ENCODE measurements around the gene AKAP9. TPM values are rescaled to one million over a fixed set of nuclear protein-coding genes. Genes with fewer than 3 reads are reported as not detected.
A peak's percentile ranks its signal among the peaks of the same experiment; 100 is the strongest.
"Not testable (repeated sequence)": the region's sequence is repeated elsewhere in the genome, so short reads cannot be mapped to it uniquely, and the experiment has no call there.

AKAP9 gene
- polyA plus RNA-seq, 1 donor: 79.2 TPM

DNA sequence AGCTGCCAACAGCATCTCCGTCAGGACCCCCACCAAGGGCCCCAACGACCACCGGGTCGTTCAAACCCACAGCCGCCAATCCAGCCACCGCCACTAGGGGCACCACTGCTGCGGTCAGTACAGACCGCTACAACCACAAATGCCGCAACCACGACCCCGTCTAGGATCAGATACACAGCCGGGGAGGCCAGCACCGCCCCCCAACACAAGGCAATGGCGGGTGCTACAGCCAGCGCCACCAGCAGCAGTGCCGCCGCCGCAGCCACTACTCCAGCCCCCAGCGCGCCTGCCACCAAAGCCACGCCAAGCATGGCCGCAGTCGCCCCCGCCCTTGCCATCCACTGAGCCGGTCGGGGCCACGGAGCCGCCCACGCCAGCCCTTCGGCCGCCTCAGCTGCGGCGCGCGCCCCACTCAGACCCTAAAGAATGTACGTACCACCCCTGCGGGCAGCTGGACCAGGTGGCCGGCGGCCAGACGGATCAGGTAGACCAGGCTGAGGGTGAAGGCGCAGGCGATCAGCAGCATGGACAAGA, 193.1 kb downstream of the AKAP9 start:
- peak; percentile 26 for DNase-seq (ENCODE audit: low read depth)

DNA sequence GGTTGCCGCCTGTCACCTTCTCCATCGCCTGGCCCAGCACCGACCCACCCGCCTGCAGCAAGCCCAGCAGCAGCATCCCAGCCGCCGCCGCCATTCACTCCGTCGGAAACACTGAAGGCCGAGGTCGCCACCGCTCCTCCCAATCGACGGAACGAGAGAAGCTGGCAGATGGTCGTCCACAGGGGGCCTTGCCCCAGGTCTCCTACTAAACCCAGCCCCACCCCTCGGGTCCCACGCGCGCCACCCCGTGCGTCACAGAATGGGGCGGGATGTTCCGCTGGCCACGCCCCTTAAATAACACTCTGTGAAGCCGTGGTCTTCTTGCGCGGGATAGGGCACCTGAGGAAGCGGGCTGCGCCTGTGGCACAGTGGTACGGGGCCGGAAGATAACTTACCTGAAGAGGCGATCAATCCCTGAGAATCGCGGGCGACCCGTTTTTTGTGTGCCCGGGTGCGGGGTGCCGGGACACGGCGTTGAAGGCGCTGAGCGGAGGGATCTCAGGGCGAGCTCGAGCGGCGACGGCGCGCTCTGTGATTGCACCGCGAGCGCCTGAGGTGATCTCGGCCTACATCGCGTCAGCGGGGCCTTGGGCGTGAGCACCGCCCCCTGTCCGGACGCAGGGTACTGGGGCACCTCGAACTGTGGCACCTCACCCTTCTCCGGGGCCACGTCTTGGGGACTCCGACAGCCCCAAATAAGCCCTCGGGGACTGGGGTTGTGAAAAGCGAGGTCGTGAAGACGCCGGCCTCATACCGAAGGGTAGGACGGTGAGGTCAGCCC, 193.8 kb downstream of the AKAP9 start, which contains the start of gene CYP51A1:
TSS of gene CYP51A1 (minus strand) at position 207 of the 781 bp plus-strand sequence. CDS start at position 94, 113 bp downstream.
- DNase-seq (ENCODE audit: low read depth): peak; percentile 77

GRCh38 chr7:92135052-92135889, 194.6 kb downstream of the AKAP9 start:
- peak; percentile 17 for DNase-seq (ENCODE audit: low read depth)

DNA sequence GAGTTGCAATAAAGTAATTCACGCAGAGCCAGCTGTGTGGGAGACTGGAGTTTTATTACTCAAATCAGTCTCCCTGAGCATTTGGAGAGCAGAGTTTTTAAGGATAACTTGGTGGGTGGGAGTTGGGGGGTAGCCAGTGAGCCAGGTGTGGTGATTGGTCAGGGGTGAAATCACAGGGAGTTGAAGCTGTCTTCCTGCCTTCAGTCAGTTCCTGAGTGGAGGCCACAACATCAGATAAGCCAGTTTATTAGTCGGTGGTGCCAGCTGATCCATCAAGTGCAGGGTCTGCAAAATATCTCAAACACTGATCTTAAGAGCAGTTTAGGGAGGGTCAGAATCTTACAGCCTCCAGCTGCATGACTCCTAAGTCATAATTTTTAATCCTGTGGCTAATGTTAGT, 196.9 kb downstream of the AKAP9 start:
- no peak for DNase-seq (ENCODE audit: low read depth)

DNA sequence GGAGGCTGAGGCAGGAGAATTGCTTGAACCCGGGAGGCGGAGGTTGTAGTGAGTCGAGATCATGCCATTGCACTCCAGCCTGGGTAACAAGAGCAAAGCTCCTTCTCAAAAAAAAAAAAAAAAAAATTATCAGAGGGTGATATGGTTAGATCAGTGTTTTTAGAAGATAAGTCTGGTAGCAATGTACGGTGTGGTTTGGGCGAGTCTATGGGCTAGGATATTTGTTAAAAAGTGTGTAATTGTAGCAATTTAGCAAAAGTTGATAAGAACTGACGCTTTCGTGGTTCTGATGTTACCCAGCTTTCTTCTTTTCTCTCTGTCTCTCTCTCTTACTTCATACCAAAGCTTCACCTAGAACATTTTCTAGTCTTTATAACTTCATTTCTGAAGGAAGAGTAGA, 200.5 kb downstream of the AKAP9 start:
- no peak for DNase-seq (ENCODE audit: low read depth)

DNA sequence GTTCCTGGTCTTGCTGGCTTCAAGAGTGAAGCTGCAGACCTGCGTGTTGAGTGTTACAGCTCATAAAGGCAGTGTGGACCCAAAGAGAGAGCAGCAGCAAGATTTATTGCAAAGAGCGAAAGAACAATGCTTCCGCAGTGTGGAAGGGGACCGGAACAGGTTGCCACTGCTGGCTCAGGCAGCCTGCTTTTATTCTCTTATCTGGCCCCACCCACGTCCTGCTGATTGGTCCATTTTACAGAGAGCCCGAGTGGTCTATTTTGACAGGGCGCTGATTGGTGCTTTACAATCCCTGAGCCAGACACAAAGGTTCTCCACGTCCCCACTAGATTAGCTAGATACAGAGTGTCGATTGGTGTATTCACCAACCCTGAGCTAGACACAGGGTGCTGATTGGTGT, 202.1 kb downstream of the AKAP9 start:
- DNase-seq (ENCODE audit: low read depth): not testable (repeated sequence)

GRCh38 chr7:92143192-92143880, 202.7 kb downstream of the AKAP9 start:
- not testable (repeated sequence) for DNase-seq (ENCODE audit: low read depth)

DNA sequence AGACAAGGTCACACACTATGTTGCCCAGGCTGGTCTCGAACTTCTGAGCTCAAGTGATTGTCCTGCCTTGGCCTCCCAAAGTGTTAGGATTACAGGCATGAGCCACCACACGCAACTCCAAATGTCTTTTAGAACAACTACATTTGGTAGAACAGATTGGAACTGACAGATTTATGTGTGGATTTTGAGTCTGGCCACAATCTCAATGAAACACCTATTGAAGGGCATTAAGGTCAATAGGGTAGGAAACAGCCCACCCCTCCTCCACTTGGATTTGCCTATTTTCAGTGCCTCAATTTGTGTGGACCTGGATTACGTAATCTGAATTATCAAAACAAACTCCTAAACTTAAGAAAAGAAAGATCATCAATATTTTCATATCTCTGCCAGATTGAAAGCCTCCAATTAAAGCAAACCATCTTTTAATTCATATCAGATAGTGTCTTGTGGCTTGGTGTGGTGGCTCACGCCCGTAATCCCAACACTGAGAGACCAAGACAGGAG, 209.1 kb downstream of the AKAP9 start:
- no peak for DNase-seq (ENCODE audit: low read depth)

DNA sequence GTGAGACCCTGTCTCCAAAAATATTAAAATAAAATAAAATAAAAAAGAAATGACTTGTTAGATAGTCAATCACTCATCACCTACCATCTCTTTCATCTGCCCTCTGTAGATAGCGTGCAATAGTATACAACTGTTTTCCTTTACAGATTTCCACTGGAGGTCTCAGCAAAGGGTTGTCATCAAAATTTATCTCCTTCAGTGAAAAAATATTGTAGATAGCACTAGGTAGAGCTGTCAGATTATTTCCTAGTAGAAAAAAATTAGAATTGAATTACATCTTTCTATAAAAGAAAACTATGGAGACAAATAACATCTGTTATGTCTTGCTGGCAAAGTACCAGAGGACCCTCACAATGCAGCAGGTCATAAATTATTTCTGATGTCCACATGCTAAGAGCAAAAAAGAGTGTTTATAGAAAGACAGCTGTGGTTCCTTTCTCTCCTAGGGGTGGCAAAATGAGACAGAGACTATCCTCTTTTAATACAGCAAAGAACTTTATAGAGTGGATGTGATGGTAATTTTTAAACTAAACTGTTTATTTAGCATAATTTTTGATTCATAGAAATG, 209.9 kb downstream of the AKAP9 start:
- no peak for DNase-seq (ENCODE audit: low read depth)

DNA sequence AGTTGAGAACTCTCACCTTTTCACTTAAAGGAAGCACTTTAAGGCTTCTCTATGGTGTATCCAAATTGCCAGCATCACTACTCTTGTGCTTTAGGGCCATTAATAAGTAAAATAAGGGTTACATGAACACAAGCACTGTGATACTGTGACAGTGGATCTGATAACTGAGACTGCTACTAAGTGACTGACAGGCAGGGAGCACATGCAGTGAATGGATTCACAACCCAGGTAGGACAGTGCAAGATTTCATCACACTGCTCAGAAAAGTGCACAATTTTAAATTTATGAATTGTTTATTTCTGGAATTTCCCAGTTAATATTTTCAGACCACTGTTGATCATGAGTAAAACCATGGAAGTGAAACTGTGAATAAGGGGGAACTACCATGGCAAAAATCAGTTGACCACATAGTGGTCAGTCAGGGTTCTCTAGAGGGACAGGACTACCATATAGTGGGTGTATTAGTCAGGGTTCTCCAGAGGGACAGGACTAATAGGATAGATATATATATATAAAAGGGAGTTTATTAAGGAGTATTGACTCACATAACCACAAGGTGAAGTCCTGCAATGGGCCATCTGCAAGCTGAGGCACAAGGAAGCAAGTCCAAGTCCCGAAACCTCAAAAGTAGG, 214.6 kb downstream of the AKAP9 start:
- no peak for DNase-seq (ENCODE audit: low read depth)

GRCh38 chr7:92156990-92157389, 216.3 kb downstream of the AKAP9 start:
- DNase-seq (ENCODE audit: low read depth): no peak

- no peak for DNase-seq (ENCODE audit: low read depth)
Measured at GRCh38 chr7:92158660-92159575, 218.3 kb downstream of the AKAP9 start.

Other genes with a start within 250 kb of the AKAP9 start
- gene MTERF1, start 60.2 kb upstream of the AKAP9 start, polyA plus RNA-seq (ENCODE audit: insufficient read length): 10.0 TPM
- gene CYP51A1, start 193.6 kb downstream of the AKAP9 start, polyA plus RNA-seq (ENCODE audit: insufficient read length): 32.2 TPM
- 0.44 TPM for gene LRRD1, start 238.3 kb downstream of the AKAP9 start, polyA plus RNA-seq (ENCODE audit: insufficient read length)